ENCODE data around the gene PGGT1B. TPM values are rescaled to one million over a fixed set of nuclear protein-coding genes. Genes with fewer than 3 reads are reported as not detected.
A peak's percentile ranks its signal among the peaks of the same experiment; 100 is the strongest.

The PGGT1B gene
- 10 to 100 TPM; 73.6 to 92.0 TPM for total RNA-seq

DNA sequence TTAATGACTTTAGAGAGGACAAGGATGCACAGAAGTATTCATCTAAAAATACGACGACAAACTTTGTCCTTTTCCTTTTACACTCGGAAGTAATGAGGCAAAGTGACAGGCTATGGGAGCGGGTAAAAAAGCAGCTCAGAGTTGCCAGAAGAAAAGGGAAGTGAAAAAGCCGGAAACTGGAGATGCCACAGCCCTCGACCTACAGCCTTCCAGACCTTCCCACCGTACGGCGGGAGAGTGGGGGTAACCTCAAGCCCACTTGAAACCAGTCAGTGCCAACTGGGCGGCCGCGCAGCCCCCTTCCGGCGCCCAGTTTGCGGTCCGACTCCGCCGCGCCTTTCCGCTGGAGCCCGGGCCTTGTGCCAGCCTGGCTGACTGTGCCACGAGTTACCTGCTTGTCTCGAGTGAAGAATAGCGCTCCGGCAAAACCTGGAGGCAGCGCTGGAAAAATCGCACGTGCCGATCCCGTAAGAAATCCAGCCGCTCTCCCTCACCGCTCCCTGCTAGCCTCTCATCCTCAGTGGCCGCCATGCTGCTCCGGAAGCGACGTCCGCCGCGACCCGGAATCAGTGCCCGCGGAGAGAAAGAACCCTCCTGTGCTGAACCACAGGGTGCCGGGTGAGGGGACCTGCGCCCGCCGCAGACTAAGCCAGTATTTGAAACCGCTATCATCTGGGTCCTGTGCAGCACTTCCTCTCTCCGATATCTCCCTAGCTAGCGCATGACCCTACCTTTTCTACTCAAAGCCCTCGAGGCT is at the start of gene PGGT1B:
Gene PGGT1B, minus strand, starts transcription at position 557 of the 757 bp plus-strand sequence. Its CDS starts 26 bp downstream, at position 531.
- Histone ChIP-seq H3K9ac (ENCODE audit: low read depth in 2 of 2, low read length in 2 of 2) (peak within 1 kb of the TSS; percentile 84 to 90), H3K27ac (peak within 1 kb of the TSS; percentile 91), H3K4me3 (peak within 1 kb of the TSS; percentile 90), H3K4me1 (peaks cover 6% of the 10 kb centered on the region), H3K27me3 (no peaks in the 10 kb centered on the region), H3K36me3 (no peaks in the 10 kb centered on the region), H3K9me3 (no peaks in the 10 kb centered on the region)
- DNase-seq = peak; percentile 87
- intact Hi-C loops (cut with DNase I) = no loop called here
- TF ChIP-seq, protein P1, sequence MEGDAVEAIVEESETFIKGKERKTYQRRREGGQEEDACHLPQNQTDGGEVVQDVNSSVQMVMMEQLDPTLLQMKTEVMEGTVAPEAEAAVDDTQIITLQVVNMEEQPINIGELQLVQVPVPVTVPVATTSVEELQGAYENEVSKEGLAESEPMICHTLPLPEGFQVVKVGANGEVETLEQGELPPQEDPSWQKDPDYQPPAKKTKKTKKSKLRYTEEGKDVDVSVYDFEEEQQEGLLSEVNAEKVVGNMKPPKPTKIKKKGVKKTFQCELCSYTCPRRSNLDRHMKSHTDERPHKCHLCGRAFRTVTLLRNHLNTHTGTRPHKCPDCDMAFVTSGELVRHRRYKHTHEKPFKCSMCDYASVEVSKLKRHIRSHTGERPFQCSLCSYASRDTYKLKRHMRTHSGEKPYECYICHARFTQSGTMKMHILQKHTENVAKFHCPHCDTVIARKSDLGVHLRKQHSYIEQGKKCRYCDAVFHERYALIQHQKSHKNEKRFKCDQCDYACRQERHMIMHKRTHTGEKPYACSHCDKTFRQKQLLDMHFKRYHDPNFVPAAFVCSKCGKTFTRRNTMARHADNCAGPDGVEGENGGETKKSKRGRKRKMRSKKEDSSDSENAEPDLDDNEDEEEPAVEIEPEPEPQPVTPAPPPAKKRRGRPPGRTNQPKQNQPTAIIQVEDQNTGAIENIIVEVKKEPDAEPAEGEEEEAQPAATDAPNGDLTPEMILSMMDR (IDR thresholded peaks at IDR 0.05) = no peak

DNA sequence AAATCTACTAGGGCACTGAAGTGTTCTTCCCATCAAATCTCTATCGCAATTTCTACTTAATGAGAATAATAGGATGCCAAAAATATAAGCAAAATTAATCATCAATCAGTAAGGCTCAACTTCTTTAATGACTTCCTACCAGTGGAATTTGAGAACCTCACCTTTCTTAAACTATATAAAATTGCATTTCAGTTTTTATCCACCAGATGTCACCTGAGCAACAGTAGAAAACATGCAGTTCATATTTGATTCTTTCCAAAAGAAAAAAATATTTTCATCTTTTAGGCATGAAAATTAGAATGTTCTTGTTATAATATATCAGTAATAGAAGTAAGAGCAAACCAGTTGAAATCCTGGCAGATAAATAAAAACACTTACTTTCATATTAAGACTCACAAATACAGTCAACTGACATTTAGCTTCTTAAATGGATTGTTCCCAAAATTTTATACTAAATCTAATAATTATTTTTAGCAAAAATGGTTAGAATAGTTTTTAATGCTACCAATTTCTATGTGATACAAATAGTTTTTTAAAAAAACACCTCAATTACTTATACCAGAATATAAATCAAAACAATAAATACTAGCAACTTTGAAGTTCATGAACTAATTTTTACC is 47.2 kb upstream of the PGGT1B start:
- Histone ChIP-seq H3K4me3 (no peak overlapping the region), H3K9me3 (no peaks in the 10 kb centered on the region), H3K36me3 (no peaks in the 10 kb centered on the region), H3K27ac (no peak overlapping the region), H3K9ac (ENCODE audit: low read depth in 2 of 2, low read length in 2 of 2) (no peak overlapping the region), H3K4me1 (no peaks in the 10 kb centered on the region), H3K27me3 (no peaks in the 10 kb centered on the region)
- TF ChIP-seq, protein P1 (IDR thresholded peaks at IDR 0.05) = peak; percentile 69
- no peak for DNase-seq
- intact Hi-C loops (cut with DNase I) = loop anchor here (5.0 to 10.0 kb wide), 3 partner anchors 267 to 525 kb away; no protein-coding TSS in a partner anchor

DNA sequence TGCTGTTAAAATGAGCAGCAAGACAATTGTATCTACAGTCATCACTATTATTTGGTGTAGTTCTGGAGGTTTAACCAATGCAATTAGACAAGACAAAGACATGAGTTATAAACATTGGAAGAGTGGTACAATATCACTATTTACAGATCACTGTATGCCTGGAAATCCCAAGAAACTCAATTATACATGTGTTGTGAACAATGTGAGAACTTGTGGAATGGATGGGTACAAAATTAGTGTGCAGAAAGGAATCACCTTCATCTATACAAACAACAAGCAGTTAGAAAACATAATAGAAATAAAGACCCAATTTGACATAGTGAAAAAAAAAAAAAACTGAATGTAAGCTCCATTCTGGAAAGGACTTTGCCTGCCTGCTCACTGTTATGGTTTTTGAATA is 46.1 kb upstream of the PGGT1B start:
- no peak overlapping the region for H3K27ac ChIP-seq
- no peaks in the 10 kb centered on the region for H3K9me3 ChIP-seq
- H3K4me3 ChIP-seq = no peak overlapping the region
- no peak overlapping the region for H3K9ac ChIP-seq (ENCODE audit: low read depth in 2 of 2, low read length in 2 of 2)
- H3K4me1 ChIP-seq = no peaks in the 10 kb centered on the region
- no peaks in the 10 kb centered on the region for H3K27me3 ChIP-seq
- TF ChIP-seq, protein P1 (IDR thresholded peaks at IDR 0.05) = no peak
- H3K36me3 ChIP-seq = no peaks in the 10 kb centered on the region
- intact Hi-C loops (cut with DNase I) = loop anchor here (5.0 kb wide), 1 partner anchor 278 kb away; no protein-coding TSS in a partner anchor
- DNase-seq = no peak

DNA sequence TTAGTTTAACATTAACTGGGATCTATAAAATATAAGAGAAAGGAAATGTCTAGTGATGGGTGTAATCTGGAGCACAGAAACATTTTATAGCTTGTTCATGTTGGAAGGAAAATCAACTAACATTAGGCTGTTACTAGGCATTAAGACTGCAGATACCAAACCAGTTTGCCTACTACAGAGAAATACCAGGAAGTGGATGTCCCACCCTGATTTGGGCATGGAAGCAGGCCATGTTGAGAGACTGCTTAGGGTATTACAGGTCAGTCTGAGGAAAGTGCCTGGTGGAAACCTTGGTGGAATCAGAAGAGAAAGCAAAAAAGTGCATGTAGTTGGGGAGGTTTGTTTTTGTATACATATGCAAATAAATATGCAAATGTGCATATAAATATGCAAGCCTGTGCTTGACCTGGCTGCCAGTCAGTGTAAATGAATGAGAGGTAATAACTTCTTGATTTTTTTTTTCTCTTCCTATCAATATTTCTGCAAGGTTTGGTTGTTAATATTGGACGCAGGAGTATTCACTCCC is 43.4 kb upstream of the PGGT1B start:
- Histone ChIP-seq H3K4me3 (no peak overlapping the region), H3K36me3 (no peaks in the 10 kb centered on the region), H3K27ac (peak overlapping the region; percentile 28), H3K4me1 (no peaks in the 10 kb centered on the region), H3K9me3 (no peaks in the 10 kb centered on the region), H3K9ac (ENCODE audit: low read depth in 2 of 2, low read length in 2 of 2) (peak overlapping the region in 1 of 2 donors; percentile 21), H3K27me3 (no peaks in the 10 kb centered on the region)
- TF ChIP-seq, protein P1 (IDR thresholded peaks at IDR 0.05) = no peak
- intact Hi-C loops (cut with DNase I) = loop anchor here (5.0 kb wide), 1 partner anchor 281 kb away; no protein-coding TSS in a partner anchor
- peak; percentile 68 for DNase-seq

DNA sequence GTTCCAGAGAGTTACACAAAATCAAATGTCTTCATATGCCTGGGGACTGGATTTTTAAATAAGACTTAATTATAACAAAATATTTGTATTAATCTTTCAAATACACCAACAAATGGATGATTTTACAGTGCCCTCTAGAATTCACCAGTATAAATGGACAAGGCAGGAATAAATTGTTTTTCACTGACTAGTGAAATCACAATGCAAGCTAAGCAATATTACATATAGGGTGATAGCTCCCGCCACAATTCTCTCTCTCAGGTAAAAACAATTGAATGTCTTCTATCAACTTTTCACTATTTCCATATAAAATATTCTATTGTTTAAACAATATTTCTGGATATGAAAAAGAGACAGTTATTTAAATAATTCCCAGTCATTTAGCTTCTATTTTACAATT is 41.8 kb upstream of the PGGT1B start:
- no peaks in the 10 kb centered on the region for H3K27me3 ChIP-seq
- H3K9ac ChIP-seq (ENCODE audit: low read depth in 2 of 2, low read length in 2 of 2) = no peak overlapping the region
- TF ChIP-seq, protein P1 (IDR thresholded peaks at IDR 0.05) = no peak
- no peaks in the 10 kb centered on the region for H3K36me3 ChIP-seq
- no peak overlapping the region for H3K27ac ChIP-seq
- intact Hi-C loops (cut with DNase I) = no loop called here
- no peaks in the 10 kb centered on the region for H3K4me1 ChIP-seq
- no peaks in the 10 kb centered on the region for H3K9me3 ChIP-seq
- DNase-seq = no peak
- H3K4me3 ChIP-seq = no peak overlapping the region

All from colonic mucosa (tissue), 4 donors.